Lower leg skin (tissue), 3 donors: ENCODE results near the gene KCTD19.

Experiments used
- POLR2A ChIP-seq, 2 donors: fragments of 450-650 bp; IDR thresholded peaks; one replicate each; pipeline ENCODE4 v1.6.1; 2016 to 2017; ENCODE audit warnings: antibody characterized with exemption in 2 of 2, mild to moderate bottlenecking in 1 of 2, moderate library complexity in 1 of 2
- TF ChIP-seq, protein P1 (sequence below), 3 donors: fragments of 450-650 bp; IDR thresholded peaks; one replicate each; pipeline ENCODE4 v1.5.1; 2016; ENCODE audit warnings: antibody characterized with exemption in 3 of 3, mild to moderate bottlenecking in 3 of 3, moderate library complexity in 2 of 3

GRCh38 chr16:67327743-67328142 is 1.2 kb upstream of the KCTD19 start:
- TF ChIP-seq, protein P1, sequence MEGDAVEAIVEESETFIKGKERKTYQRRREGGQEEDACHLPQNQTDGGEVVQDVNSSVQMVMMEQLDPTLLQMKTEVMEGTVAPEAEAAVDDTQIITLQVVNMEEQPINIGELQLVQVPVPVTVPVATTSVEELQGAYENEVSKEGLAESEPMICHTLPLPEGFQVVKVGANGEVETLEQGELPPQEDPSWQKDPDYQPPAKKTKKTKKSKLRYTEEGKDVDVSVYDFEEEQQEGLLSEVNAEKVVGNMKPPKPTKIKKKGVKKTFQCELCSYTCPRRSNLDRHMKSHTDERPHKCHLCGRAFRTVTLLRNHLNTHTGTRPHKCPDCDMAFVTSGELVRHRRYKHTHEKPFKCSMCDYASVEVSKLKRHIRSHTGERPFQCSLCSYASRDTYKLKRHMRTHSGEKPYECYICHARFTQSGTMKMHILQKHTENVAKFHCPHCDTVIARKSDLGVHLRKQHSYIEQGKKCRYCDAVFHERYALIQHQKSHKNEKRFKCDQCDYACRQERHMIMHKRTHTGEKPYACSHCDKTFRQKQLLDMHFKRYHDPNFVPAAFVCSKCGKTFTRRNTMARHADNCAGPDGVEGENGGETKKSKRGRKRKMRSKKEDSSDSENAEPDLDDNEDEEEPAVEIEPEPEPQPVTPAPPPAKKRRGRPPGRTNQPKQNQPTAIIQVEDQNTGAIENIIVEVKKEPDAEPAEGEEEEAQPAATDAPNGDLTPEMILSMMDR (IDR thresholded peaks at IDR 0.05), result no peak
- no peak for TF ChIP-seq POLR2A (IDR thresholded peaks at IDR 0.05)
